ENCODE data around the gene TCF7L2.

TCF7L2 gene

DNA sequence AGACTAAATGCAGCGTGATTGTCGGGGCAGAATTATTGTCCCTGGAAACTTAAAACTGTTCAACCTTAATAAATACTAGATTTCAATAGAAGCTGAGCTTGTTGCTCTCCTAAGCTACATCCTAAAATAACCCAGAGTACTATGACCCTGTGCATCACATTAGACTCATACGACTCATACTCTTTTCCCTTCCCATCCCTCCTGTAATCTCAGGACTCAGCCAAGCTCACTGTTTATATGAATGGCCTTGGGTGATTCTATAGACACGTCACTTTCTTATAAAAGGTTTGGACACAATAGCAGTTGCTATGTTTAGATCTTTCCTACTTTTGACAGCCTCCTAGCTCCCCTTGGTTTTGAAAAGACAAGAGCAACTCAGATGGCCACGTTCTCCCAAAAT is 17.2 kb downstream of the TCF7L2 start:
- DNase-seq, result no peak

DNA sequence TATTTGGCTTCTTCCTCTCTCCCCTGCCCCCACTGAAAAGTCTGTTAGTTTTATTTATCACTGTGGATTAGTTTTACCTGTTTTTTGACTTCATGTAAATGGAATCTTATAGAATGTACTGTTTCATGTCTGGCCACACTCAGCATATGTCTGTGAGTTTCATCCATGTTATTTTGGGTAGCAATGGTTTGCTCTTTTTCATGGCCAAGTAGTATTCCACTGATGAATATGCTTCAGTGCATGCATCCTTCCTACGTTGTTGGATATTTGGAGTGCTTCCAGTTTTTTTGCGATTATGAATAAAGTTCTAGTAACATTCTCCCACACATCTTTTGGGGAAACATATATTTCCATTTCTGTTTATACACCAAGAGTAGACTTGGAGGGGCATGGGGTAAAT is 19.1 kb downstream of the TCF7L2 start:
- no peak for DNase-seq

DNA sequence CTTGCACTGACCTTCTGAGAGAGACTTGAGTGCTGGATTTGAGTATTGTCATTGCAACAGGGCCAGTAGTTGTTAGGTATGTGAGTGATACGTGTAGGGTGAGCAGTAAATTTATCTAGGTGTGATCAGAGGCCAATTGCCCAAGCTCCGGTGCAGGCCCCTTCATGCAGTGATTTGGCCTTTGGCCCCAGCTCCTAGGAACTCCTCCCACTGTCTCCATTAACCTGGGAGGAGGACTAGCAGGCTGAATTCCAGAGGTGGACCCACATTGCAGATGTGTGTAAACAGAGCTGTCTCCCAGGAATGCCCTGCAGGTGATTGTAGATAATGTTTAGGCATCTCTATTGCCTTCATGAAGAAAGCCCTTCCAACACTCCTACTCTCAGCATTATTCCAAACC is 19.5 kb downstream of the TCF7L2 start:
- no peak for DNase-seq

DNA sequence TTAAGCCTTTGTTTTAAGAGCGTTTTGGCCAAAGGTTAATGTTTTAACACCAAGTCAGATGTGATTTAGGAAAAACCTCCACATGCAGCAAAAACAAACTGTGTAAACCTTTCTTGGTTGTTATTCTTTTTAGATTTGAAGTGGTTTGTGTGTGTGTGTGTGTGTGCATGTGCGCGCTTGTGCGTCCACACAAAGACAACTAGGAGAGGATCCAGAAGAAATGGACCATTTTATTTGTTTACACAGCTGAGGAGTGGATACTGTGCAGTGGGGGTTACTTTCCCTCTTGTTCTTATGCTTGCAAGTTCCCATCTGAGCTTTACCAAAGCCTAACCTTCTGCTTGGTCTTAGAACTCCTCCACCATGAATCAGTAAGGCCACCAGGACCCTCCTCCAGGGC is 20.0 kb downstream of the TCF7L2 start:
- DNase-seq, result no peak

DNA sequence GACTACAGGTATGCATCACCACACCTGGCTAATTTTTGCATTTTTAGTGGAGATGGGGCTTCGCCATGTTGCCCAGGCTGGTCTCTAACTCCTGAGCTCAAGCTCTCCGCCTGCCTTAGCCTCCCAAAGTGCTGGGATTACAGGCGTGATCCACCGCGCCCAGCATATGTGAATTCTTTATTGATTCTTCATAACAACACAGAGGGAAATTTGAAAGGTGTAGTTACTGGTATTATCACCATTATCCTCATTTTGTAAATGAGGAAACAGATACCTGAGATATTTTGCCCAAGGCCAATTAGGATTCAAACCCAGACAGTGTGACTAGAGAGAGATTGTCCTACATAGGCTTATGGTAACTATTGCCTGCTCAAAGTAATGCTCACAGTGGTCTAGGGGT is 22.6 kb downstream of the TCF7L2 start:
- DNase-seq, result no peak

DNA sequence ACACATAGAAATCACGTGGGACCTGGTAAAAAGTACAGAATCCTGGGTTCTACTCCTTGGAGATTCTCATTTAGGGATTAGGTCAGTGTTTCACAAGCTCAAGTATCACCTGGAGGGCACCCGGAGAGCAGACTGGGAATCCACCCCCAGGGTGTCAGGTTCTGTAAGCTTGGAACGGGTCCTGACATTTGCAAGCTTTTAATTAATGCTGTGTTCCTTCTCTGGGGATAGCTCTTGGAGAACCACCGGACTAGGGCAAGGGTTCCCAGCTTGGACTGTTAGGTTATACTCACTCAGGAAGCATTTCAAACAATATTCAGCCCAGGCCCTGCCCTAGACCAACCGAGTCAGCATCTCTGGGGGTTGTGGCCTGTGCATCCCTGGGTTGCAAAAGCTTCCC is 23.0 kb downstream of the TCF7L2 start:
- no peak for DNase-seq

DNA sequence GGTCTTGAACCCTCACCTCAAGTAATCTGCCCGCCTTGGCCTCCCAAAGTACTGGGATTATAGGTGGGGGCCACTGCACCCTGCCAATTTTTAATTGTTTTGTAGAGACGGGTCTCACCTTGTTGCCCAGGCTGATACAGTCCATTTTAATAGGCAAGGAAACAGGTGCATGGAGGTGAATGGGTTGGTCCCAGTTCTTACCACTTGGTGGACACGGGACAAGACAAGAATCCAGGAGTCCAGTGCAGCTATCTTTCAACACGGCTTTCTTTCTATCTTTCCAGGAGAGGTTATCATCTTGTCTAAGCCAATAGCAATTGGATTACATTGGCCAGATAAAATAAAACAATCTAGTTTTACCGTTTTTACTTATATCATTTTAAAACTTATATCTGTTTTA is 23.8 kb downstream of the TCF7L2 start:
- no peak for DNase-seq

DNA sequence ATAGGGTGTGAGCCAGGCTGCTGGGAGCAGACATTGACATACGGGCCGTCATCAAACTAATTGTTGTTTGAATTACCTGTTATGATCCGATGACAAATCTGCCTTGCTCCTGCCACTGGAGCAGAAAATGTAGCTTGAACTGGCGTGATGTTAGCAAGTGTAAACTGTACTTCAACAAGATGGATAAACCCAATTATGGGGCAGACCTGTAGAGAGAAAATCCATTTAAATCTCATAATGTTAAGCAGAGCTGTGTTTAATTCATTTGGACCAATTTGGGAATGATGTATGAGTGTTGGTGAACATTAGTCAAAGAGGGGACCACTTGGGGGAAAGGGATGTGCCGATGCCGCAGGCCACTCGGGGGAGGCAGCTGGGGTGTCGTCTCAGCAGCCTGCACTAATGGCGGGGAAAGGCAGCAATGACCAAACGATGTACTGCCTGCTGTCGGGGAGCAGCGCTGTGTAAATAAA is 27.4 kb downstream of the TCF7L2 start:
- DNase-seq, result no peak

DNA sequence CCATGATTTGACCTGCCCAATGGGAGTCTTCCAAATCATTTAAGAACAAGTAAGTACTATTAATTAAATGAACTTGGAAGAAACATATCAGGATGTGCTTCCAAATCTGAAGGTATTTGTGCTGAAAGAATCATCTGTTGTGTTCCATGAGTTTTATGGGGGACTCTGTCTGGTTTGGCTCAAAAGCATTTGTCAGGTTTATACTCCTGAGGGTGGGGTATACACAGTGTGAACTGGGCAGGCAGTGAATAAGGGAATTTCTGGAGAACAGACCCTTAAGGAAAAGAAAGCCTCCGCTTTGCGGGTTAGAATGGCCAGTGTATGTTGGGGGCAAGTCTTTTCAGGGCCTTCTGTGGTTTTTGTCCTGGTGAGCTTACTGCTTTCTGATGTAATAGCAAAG is 29.9 kb downstream of the TCF7L2 start:
- no peak for DNase-seq

DNA sequence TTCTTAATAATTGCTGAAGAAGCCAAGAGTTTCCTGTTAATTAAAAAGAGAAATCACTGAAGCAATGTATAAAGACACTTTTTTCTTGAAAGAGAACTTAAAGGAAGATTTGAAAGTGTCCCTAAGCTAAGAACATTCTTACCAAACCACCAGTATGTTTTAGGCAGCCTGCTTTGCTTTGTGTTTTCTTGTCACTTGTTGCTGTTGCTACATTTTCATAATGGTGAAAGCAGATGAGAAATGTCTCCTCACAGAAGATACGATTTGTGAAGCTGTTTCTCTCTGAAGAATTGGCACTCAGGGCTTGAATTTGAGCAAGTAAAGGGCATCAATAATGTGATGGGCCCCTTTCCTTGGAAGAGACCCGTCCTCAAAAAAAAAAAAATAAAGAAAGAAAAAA is 30.9 kb downstream of the TCF7L2 start:
- no peak for DNase-seq

DNA sequence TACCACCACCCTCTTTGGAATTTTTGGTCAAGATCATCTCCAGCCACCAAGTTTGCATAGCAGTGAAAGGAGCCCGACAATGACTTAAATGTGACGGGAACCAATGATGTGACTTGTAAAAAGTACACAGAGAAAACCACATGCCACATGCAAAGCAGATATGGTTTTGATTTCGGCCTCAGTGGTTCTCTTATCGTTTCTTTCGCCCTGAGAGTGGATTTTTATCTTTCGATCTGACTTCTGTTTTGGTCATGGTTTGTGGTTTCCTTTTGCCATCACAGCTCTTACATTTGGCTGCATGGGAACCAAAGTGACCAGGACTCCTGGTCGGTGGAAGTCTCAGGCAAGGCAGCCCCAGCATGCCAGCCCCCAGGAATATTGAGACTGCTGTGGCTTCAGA is 31.5 kb downstream of the TCF7L2 start:
- no peak for DNase-seq

DNA sequence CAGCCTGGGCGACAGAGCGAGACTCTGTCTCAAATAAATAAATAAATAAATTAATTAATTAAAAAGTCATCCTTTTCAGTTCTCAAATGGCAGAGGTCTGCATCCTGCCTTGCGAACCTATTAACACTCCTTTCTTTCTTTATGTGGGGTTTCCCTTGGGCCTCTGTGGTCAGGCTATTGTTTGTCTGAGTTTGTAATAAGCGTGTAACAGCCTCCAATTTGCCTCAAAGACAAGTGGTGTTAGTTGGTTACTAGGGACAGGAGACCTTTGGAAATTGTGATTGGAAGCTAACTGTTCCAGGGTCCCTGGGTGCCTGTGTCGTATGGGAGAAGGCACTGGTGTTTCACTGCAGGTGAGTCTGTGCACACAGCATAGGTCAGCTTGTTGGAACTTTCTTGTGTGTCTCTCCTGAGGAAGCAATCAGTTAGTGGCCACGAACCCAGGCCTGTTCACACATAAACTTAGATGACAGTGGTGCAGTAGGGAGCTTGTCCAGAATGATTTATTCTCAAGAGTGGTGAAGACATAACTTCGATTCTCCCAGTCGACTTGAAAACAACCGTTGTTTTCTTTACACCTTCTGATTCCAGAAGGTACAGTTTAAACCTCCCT is 33.5 kb downstream of the TCF7L2 start:
- DNase-seq, result no peak

DNA sequence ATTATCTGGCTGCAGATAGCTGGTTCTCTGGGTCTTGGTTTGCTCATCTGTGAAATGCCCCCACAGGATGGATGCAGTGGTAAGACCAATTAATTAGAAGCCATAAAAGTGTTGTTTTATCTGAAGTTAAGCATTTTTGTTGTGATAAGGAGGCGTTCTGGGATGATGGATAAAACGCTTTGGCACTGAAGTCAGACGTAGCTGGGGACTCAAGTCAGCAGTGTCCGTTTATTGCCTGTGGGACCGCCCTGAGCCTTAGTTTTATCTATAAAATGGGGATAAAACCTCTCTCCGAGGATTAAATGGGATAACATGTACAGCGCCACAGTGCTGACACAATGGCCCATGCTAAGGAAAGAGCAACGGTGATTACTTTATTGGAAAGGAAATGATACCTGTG is 34.7 kb downstream of the TCF7L2 start:
- no peak for DNase-seq

DNA sequence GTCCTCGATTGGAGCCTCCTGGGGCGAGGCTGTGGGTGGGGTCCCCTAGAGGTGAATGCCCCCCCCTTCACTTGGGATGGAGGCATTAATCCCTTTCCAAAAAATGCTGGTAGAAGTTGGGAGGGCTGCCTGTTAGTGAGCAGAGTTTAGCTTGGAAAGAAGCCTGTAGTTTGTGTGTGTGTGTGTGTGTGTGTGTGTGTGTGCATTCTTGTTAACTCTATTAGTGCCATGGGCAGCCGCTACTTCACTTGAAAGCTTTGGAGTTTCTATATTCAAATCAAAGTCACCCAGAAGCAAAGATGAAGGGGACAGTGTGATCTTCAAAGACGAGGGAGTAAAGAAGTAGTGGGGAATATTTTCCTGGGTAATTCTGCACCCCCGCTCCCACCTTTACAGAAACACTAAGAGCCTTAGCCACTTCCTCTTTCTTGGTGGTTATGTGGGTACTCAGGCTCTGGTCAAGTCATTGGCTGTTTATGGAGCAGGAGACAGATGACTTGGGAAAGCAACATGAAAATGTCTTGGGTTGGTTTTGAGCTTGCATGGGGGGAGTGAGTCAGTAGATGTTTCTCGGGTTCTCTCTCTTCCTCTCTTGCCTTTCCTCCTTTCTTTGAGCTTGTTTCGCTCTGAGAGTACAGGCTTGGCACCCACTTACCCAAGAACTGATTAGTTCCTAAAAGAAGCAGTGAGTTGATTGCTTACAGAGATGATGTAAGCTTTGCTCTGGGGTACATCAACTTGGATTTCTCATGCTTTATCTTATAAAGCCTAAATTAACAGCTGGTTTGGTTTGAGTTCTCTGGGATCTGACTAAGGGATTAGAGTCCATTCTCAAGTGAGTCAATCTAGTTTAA is 35.9 kb downstream of the TCF7L2 start:
- no peak for DNase-seq

DNA sequence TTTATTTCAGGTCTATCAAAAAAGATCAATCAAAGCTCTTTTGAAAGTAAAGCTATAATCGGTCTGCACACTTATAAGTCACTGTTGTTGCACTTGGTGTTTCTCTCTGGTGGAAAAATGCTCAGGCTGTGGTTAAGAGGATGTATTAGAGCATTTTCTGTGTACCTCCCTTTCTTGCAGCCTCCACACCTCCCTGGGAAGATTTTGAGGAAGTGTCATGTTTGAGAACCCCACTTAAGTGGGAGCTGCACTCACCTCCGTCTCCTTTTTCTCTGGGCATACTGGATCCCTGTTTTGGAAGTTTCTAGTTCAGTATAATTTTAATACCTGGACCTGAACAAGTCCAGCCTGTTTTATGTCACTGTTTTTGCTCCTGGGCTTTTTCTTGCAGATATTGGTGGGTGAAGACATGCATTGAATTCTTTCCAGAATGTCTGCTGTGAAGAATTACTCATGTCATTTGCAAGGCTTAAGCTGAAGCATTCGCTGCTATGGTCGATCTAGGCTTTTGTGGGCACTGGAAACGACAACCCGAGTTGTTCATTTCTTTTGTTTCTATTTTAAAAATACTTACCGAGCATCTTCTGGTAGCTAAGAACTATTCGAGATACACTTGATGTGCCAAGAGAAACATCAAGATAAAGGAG is 36.6 kb downstream of the TCF7L2 start:
- no peak for DNase-seq

DNA sequence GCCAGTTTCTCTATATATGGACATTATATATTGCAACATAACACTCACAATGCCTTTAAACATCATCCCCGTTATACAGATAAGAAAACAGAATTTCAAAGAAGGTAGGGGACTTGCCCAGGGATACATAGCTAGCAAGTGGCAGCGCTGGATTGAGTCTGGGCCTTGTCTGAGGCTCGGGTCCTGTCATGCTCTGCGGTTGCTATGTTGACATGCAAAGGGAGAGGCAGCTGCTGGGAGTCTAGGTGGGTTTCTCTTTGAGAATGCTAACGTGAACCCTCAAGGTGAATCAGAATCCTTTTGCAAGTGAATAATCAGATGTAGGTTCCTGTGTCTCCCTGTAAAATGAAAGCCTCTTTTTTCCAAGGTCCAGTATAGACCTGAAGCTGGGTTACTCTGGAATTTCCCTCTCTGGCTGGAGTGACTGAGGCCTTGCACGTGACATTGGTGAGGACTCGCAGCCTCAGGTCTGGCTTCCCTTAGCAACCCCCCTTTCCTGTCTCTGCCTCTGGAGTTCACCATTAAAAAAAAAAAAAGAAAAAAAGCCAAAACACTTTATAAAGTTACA is 38.9 kb downstream of the TCF7L2 start:
- DNase-seq, result no peak

DNA sequence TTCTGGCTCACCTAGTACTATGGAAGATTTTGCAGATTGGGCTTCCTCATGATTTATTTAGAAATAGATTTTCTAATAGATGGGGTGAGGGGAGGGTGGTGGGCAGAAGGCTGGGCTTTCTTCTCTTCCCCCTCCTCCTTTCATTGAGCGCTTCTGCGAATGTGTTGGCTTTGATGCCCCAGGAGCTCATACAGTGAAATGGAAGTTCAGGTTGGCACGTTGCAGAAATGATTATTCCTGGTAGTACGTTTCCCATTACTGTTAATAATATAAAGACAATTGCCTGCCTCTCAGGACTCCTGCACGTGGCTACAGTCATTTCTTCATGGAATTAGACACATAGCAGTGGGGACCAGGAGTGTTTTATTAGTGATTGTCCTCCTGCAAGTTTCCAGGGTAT is 39.8 kb downstream of the TCF7L2 start:
- no peak for DNase-seq

DNA sequence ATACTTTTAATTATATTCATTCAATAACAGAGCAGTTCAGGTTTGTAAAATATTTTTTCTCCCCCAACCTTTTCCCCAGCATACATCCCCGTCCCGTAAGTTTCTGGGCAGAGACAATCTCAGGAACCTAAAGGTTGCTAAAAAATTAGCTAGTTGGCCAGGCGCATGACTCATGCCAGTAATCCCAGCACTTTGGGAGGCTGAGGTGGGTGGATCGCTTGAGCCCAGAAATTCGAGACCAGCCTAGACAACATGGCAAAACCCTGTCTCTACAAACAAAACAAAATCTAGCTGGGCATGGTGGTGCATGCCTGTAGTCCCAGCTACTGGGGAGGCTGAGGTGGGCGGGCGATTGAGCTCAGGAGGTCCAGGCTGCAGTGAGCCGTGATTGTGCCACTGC is 40.2 kb downstream of the TCF7L2 start:
- DNase-seq, result no peak

DNA sequence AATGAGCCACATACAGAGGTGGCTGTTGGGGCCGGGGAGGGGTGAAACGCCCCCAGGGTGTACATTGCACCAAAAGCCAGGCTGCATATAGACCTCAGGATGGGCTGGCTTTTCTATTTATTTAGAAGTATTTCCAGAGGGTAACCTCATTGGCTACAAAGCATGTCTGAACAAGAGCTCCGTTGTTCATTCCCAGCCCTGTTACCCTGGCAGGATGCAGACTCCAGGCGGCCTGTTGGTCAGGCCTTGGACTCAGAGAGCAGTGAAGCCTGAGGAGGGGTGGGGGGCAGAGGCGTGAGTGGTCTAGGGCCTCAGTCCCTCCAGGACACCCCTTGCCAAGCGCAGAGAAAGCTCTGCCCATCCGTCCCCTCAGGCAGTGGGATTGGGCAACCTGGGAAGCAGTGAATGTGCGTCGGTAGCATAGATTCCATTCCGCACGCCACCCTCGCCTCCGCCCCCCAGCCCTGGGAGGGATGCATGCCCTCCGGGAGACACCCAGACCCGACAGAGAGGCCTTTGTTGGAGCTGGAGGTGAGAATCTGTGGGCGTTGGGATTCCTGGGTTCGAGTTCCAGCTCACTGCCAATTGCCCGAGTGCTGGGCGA is 41.9 kb downstream of the TCF7L2 start:
- DNase-seq, result no peak

DNA sequence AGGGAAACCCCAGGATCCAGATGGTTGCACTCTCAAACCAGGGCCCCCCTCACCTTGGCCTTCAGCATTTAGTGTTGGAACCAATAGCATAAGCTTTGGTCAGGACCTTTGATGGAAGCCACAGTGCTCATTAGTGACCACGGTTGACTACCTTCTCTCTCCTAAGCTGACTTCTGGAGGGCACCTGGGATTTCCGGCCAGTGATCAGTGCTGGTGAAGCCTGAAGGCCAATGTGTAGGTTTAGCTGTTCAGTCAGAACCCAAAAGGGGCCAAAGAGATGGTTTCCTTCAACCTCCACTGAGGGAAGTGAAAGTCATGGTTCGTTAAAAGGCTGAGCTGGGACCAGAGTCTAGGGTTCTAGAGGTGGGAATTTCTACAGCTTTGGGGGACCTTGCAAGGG is 46.4 kb downstream of the TCF7L2 start:
- DNase-seq, result no peak

DNA sequence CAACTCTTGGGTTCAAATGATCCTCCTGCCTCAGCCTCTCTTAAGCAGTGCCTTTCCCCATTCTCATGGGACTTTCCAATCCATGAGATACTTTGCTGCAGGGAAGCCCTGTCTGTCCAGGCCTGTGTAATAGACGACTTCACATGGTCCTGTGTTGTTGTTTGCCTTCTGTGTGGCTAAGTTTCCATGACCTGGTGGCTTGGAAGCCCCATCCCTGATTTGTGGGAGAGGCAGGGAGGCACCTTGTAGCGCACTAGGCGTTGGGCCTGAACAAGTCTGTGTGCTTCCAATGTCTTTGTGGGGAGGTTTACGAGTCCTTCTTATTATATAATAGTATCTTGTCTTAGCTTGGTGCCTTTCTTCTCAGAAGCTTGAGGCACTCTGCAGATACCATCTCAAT is 49.1 kb downstream of the TCF7L2 start:
- no peak for DNase-seq

DNA sequence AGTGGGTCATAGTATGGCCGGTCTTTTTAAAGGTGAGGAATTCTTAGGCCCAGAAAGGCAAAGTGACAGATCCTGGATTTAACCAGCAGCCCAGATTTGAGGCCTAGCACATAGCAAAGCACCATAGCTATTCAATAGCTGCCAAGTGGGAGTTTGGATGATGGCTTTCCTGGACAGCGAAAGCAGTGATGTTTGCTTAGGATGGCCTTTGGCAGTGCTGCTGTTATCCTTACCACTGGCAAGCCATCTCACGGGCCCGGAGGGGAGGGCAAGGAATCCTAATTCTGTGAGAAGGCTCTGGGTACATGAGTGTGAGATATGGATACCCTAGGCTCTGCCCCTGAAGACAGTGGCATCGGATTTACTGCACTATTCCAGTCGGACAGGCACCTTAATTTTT is 50.4 kb downstream of the TCF7L2 start:
- DNase-seq, result no peak

DNA sequence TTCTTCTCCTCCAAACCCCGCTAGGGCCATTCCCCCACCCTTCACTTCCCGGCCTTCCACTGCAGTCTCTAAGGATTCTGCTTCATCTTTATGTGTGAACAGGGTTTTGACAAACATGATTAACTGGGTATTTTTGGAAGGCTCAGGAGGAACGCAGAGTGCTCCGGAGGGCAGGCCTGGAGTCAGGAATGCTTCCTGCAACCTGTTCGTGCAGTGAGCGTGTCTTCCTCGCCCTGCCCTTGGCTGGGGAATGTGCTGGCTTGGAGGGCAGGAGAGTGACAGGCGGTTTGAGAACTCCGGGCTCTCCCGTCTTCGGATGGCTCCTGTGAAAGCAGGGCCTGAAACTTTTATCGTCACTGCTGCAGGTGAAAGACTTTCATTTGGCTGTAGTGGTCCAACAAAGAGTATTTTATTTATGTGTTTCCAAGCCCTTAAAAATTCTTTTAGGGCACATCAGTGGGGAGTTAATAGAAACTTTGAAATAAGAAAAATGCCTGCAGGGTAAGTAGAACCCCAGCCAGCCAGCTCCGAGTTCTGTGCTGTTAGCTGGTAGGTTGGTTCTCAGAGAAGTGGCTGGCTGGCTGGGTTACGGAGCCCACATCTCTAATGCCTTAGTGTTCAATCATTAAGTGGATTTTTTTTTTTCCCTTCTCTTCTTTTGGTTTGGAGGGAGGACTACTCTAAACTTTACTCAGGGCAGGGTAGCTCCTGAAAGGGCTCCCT is 51.0 kb downstream of the TCF7L2 start:
- DNase-seq, result no peak

All from SHP77 treated with DMSO at 0.1 percent for 48 hours (cell line).